Heart right ventricle (tissue), 16 donors: Measurements from ENCODE around the gene LHPP. TPM values are rescaled to one million over a fixed set of nuclear protein-coding genes. Genes with fewer than 3 reads are reported as not detected.
A peak's percentile ranks its signal among the peaks of the same experiment; 100 is the strongest.

Experiments
- ATAC-seq, 8 donors: fragments of 200-7000 bp; cut with Tn5 transposase; one replicate each; pipeline ENCODE4 v1.9.1; 2020; ENCODE audit warnings: mild to moderate bottlenecking in 8 of 8, moderate library complexity in 8 of 8, moderate number of reproducible peaks in 1 of 8
- DNase-seq, 2 donors: peaks; one replicate each; pipeline ENCODE4 v3.0.0-alpha.2; 2020
- H3K27ac ChIP-seq, 10 donors: fragments of 200-600 bp; sonication (generic) in 2 of 10; one replicate each; pipeline versions ENCODE4 v1.5.0 to v1.8.0; 2020 to 2022; ENCODE audit warnings: mild to moderate bottlenecking in 3 of 10
- H3K27me3 ChIP-seq, 7 donors: fragments of 200-600 bp; one replicate each; pipeline ENCODE4 v1.8.0; 2021 to 2022; ENCODE audit warnings: mild to moderate bottlenecking in 2 of 7
- H3K36me3 ChIP-seq, 9 donors: fragments of 200-600 bp; sonication (generic) in 1 of 9; one replicate each; pipeline versions ENCODE4 v1.5.0 to v1.8.0; 2020 to 2022; ENCODE audit warnings: mild to moderate bottlenecking in 2 of 9
- H3K4me1 ChIP-seq, 9 donors: fragments of 200-600 bp; sonication (generic) in 1 of 9; one replicate each; pipeline versions ENCODE4 v1.5.0 to v1.8.0; 2020 to 2022; ENCODE audit warnings: mild to moderate bottlenecking in 4 of 9
- H3K4me3 ChIP-seq, 10 donors: fragments of 200-600 bp; sonication (generic) in 2 of 10; one replicate each; pipeline versions ENCODE4 v1.5.0 to v1.8.0; 2020 to 2022; ENCODE audit warnings: mild to moderate bottlenecking in 7 of 10, moderate library complexity in 2 of 10
- H3K9me3 ChIP-seq, 11 donors: fragments of 200-600 bp in 10 of 11; sonication (generic) in 2 of 11; one replicate each; pipeline versions ENCODE4 v1.5.0 to v1.8.0; 2013 to 2022; ENCODE audit warnings: mild to moderate bottlenecking in 2 of 11, control low read depth in 1 of 11, moderate library complexity in 1 of 11
- CTCF ChIP-seq, 9 donors: fragments of 200-600 bp; sonication (generic) in 2 of 9; IDR thresholded peaks; one replicate each; pipeline versions ENCODE4 v1.5.0 to v1.8.0; 2021 to 2022; ENCODE audit warnings: antibody characterized with exemption in 9 of 9, mild to moderate bottlenecking in 5 of 9, moderate library complexity in 1 of 9
- WGBS, 2 donors: extraction: QIAGEN DNeasy Blood & Tissue Kit; methylation state at CpG; one replicate each; pipeline ENCODE4 v1.1.7; 2013; ENCODE audit warnings: inconsistent platforms in 1 of 2; 5-methylcytosine and 5-hydroxymethylcytosine counted together
- intact Hi-C, 10 donors: fragments of 100-400 bp; cut with DNase I; formaldehyde crosslinking; loops; one replicate each; pipeline versions ENCODE4 v1.11.1 to v1.14.2; 2022
- polyA plus RNA-seq, 2 donors: library from polyadenylated mRNA; stranded (reverse); fragments of 200-250 nt; gene quantifications; one replicate each; pipeline ENCODE4 v1.2.3, GENCODE V29; 2013
- total RNA-seq, 10 donors: library from RNA; stranded (reverse); fragmentation: NEBNext Ultra II Directional in 3 of 10; extraction: Animal tissue kit (Norgen Biotek cat#: 25700) in 3 of 10; gene quantifications; one replicate each; pipeline versions ENCODE4 v1.2.1 to v1.2.4, GENCODE V29; 2021 to 2023
- donor health status: Arrhythmogenic right ventricular cardiomyopathy.
- donor health status: ischemic (EF 13 %, LVEDD 7.1; RV severe dilation, severe dysfunction).
- donor health status: healthy with polysubstance abuse.
- donor health status: DM: no; HTN: yes; CAD: no.
- donor health status: DM: no; HTN: no; CAD: no.
- donor health status: ischemic (EF 25% LVEDD 6.9; RV normal size, moderate dysfunction).
- donor health status: ischemic (EF 25% LVEDD 5.7; RV mildly dilated, moderate dysfunction).
- donor health status: healthy.
- donor health status: DM: yes; HTN: yes; CAD: no.
- donor health status: Ischemic cardiomyopathy.
- donor health status: ischemic (EF 35%, LVEDD 5.7; RV mildly dilated, moderate dysfunction).
- donor health status: nonischemic (EF 11% LVEDD 7.7; RV severe dilation, severe dysfunction).
- donor health status: DM: yes; HTN: yes; CAD: no.
- donor health status: PGD.
- donor health status: ischemic (EF 29% LVEDD 5.4; RV normal size, mild dysfunction).
- donor health status: nonischemic (EF 23%, LVEDD 6.1; RV moderate dilation, normal function).

The LHPP gene
- total and polyA plus RNA-seq, 12 donors: 4.2 to 20.5 (median 11.7) TPM

- ATAC-seq: no peak
- Histone ChIP-seq H3K36me3 (peaks cover 0 to 7% (median 0%) of the 10 kb centered on the region in 9 donors), H3K4me1 (peaks cover 0 to 54% (median 39%) of the 10 kb centered on the region in 9 donors), H3K9me3 (no peaks in the 10 kb centered on the region), H3K4me3 (peak overlapping the region in 1 of 10 donors; percentile 94), H3K27me3 (peaks cover 0 to 16% (median 0%) of the 10 kb centered on the region in 7 donors), H3K27ac (no peak overlapping the region)
- 75 to 82% methylated on average over 6 of the region's 6 CpGs for WGBS, 2 donors
- intact Hi-C loops: loop anchor here in 2 of 10 donors (10.0 kb wide), 1 partner anchor 328 kb away; the partner anchor contains the start of gene FAM53B (in 2 of the 2)
- DNase-seq: no peak
- TF ChIP-seq CTCF (IDR thresholded peaks at IDR 0.05): no peak
These were observed 44.9 kb upstream of the LHPP start for GRCh38 chr10:124416733-124417132.

DNA sequence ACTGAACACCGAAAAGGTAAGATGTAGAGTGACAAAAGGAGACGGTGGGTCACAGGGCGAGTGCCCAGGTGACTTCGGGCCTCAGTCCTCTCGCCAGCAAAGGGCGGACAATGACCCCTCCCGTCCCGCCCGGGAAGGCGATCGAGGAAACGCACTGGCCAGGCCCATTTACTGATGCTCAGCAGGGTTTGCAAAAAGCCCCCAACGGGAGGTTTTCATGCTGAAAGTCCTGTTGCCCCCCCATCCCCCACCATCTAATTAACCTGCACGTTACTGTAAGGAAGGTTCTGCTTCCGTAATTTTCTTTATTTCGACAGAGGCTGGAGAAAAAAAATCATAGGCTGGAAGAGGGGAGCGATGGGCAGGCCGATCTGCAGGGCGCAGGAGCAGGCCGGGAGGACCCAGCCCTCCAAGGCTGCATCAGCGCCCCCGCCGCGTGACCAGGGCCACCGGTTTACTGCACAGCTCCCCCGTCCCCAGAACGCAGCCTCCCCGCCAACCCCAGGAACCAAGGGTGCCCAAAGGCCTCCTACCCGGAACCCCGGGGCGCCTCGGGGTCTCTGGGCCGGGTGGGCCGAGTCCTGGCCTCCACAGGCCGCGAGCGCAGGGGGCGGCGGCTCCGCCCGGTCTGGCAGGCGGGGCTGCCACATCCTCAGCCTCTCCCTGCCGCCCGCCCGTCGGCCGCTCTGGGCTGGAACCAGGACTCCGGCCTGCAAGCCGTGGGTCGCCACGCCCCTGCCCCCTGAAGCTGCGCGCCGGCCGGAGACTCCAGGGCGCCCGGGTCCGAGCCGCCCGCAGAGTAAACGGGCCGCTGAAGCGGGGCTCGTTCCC, 43.5 kb upstream of the LHPP start:
- H3K9me3 ChIP-seq: no peaks in the 10 kb centered on the region
- ATAC-seq (peak; percentile 47 to 81 (median 73)), DNase-seq (peak; percentile 57 to 60)
- peaks cover 0 to 26% (median 1%) of the 10 kb centered on the region in 7 donors for H3K27me3 ChIP-seq
- peaks cover 0 to 54% (median 39%) of the 10 kb centered on the region in 9 donors for H3K4me1 ChIP-seq
- peak in 2 of 9 donors; percentile 5 to 24 for TF ChIP-seq CTCF (IDR thresholded peaks at IDR 0.05)
- peak overlapping the region; percentile 72 to 94 (median 90) for H3K27ac ChIP-seq
- 3% methylated on average over 57 to 64 of the region's 64 CpGs for WGBS, 2 donors
- intact Hi-C loops: loop anchor here in 2 of 10 donors (10.0 kb wide), 1 partner anchor 327 kb away; the partner anchor contains the start of gene FAM53B (in 2 of the 2)
- H3K36me3 ChIP-seq: no peaks in the 10 kb centered on the region
- H3K4me3 ChIP-seq: peak overlapping the region; percentile 79 to 97 (median 94)

GRCh38 chr10:124418726-124419501, 42.7 kb upstream of the LHPP start, which contains the start of gene OAT:
Gene OAT, minus strand, starts transcription at chr10:124418923. Its CDS starts 6,752 bp downstream, at chr10:124412171.
- intact Hi-C loops: loop anchor here in 2 of 10 donors (10.0 kb wide), 1 partner anchor 326 kb away; the partner anchor contains the start of gene FAM53B (in 2 of the 2)
- 2 to 3% methylated on average over 63 to 70 of the region's 70 CpGs for WGBS, 2 donors

More at GRCh38 chr10:124418726-124419501, 42.7 kb upstream of the LHPP start, which contains the start of gene OAT:
- Histone ChIP-seq H3K36me3 (no peaks in the 10 kb centered on the region), H3K27me3 (peaks cover 0 to 26% (median 5%) of the 10 kb centered on the region in 7 donors), H3K27ac (peak within 1 kb of the TSS; percentile 72 to 94 (median 90)), H3K9me3 (no peaks in the 10 kb centered on the region), H3K4me1 (peaks cover 0 to 47% (median 34%) of the 10 kb centered on the region in 9 donors), H3K4me3 (peak within 1 kb of the TSS; percentile 79 to 97 (median 94))
- peak; percentile 97 to 99 (median 98) for ATAC-seq
- peak; percentile 96 for DNase-seq
- peak in 2 of 9 donors; percentile 21 to 25 for TF ChIP-seq CTCF (IDR thresholded peaks at IDR 0.05)
